H1 (cell line): ENCODE data around the gene INPP5J. TPM values are rescaled to one million over a fixed set of nuclear protein-coding genes. Genes with fewer than 3 reads are reported as not detected.

Source experiments
- CTCF ChIA-PET: fragments of 300-600 bp; sonication (Branson Sonifier 250); formaldehyde crosslinking; loops from one replicate; lab custom pipeline; 2021; ENCODE audit not compliant: partially characterized antibody; lab: Charles Lee
- POLR2A ChIA-PET: fragments of 300-600 bp; sonication (Branson Sonifier 250); formaldehyde crosslinking; loops from one replicate; lab custom pipeline; 2021; ENCODE audit warnings: inconsistent platforms; ENCODE audit not compliant: partially characterized antibody; lab: Charles Lee
- DNase-seq, 2 experiments: peaks; one replicate each; pipeline versions ENCODE4 v3.0.0 to v3.0.0-alpha.2; 2010 to 2022; ENCODE audit warnings: low spot score in 2 of 2, low read depth in 1 of 2, mixed read lengths in 1 of 2
- FAIRE-seq: peaks from 2 replicates; lab custom pipeline; 2011; peaks lifted over from hg19 to GRCh38; lab: Jason Lieb, UNC
- H2AFZ ChIP-seq: 2 replicates; pipeline ENCODE4 v1.8.1; 2012; ENCODE audit warnings: low read length, inconsistent platforms
- H2AK5ac ChIP-seq: 2 replicates; pipeline ENCODE4 v1.6.1; 2013; ENCODE audit warnings: low read depth, low read length
- H2BK120ac ChIP-seq: replicated peaks from 2 replicates; pipeline ENCODE3; 2013; ENCODE audit warnings: low read depth, low read length, inconsistent platforms
- H2BK12ac ChIP-seq: 2 replicates; pipeline ENCODE4 v1.6.1; 2013; ENCODE audit warnings: low read depth, low read length
- H2BK15ac ChIP-seq: 2 replicates; pipeline ENCODE4 v1.6.1; 2013; ENCODE audit warnings: low read length
- H2BK20ac ChIP-seq: 2 replicates; pipeline ENCODE4 v1.6.1; 2013; ENCODE audit warnings: low read length
- H2BK5ac ChIP-seq: 2 replicates; pipeline ENCODE4 v1.6.1; 2013; ENCODE audit warnings: low read depth, low read length
- H3K14ac ChIP-seq: 2 replicates; pipeline ENCODE4 v1.6.1; 2013; ENCODE audit warnings: inconsistent platforms; ENCODE audit not compliant: insufficient read length
- H3K18ac ChIP-seq: 2 replicates; pipeline ENCODE4 v1.6.1; 2013; ENCODE audit warnings: low read length; ENCODE audit errors: extremely low read depth
- H3K23ac ChIP-seq: 2 replicates; pipeline ENCODE4 v1.6.1; 2013; ENCODE audit warnings: inconsistent platforms; ENCODE audit not compliant: insufficient read length
- H3K23me2 ChIP-seq: 2 replicates; pipeline ENCODE4 v1.6.1; 2013; ENCODE audit warnings: low read depth, low read length
- H3K27ac ChIP-seq: 2 replicates; pipeline ENCODE4 v1.6.1; 2011; ENCODE audit warnings: low read depth, low read length, inconsistent platforms
- H3K27me3 ChIP-seq, 4 experiments: replicated peaks in 1 of 4; 1 replicate in 1 of 4; 2 replicates in 3 of 4; pipeline versions ENCODE4 v1.6.1 to v1.8.1; 2011 to 2013; ENCODE audit warnings: low read length in 3 of 4, mild to moderate bottlenecking in 3 of 4, inconsistent platforms in 2 of 4, mixed read lengths in 2 of 4, moderate library complexity in 1 of 4; ENCODE audit not compliant: control insufficient read depth in 3 of 4, insufficient read depth in 3 of 4; ENCODE audit errors: extremely low read depth in 1 of 4
- H3K36me3 ChIP-seq, 4 experiments: 2 replicates each; pipeline versions ENCODE4 v1.6.1 to v1.8.1; 2011 to 2013; ENCODE audit warnings: mild to moderate bottlenecking in 4 of 4, low read length in 3 of 4, moderate library complexity in 2 of 4, control low read depth in 1 of 4, inconsistent platforms in 1 of 4; ENCODE audit not compliant: insufficient read depth in 4 of 4, control insufficient read depth in 2 of 4
- H3K4ac ChIP-seq: replicated peaks from 2 replicates; pipeline ENCODE3; 2013; ENCODE audit warnings: low read length, low read depth, mixed read lengths, inconsistent platforms; ENCODE audit not compliant: insufficient read length
- H3K4me1 ChIP-seq, 4 experiments: replicated peaks in 1 of 4; 1 replicate in 1 of 4; 2 replicates in 3 of 4; pipeline versions ENCODE4 v1.6.1 to v1.8.1; 2011 to 2013; ENCODE audit warnings: low read length in 3 of 4, inconsistent platforms in 2 of 4, mixed read lengths in 1 of 4; ENCODE audit not compliant: insufficient read depth in 4 of 4, control insufficient read depth in 3 of 4
- H3K4me2 ChIP-seq, 2 experiments: 2 replicates each; pipeline versions ENCODE4 v1.6.1 to v1.8.1; 2011 to 2013; ENCODE audit warnings: low read depth in 2 of 2, low read length in 2 of 2, control low read depth in 1 of 2, inconsistent platforms in 1 of 2, mild to moderate bottlenecking in 1 of 2; ENCODE audit not compliant: insufficient read depth in 1 of 2
- H3K4me3 ChIP-seq, 4 experiments: fragments of 200-600, 300-600 bp in 1 of 4; sonication (generic), shearing (Covaris generic), sonication (Bioruptor Twin) in 1 of 4; 2 replicates each; pipeline versions ENCODE4 v1.5.1 to v1.8.1; 2011 to 2016; ENCODE audit warnings: low read length in 4 of 4, low read depth in 3 of 4, control low read depth in 2 of 4, inconsistent platforms in 2 of 4, mild to moderate bottlenecking in 2 of 4, mixed read lengths in 1 of 4, moderate library complexity in 1 of 4; ENCODE audit not compliant: insufficient read depth in 2 of 4; ENCODE audit errors: extremely low read depth in 1 of 4
- H3K56ac ChIP-seq: replicated peaks from 2 replicates; pipeline ENCODE3; 2013; ENCODE audit warnings: low read depth, mild to moderate bottlenecking, mixed read lengths, low read length, inconsistent platforms; ENCODE audit not compliant: insufficient read length
- H3K79me1 ChIP-seq: 2 replicates; pipeline ENCODE4 v1.6.1; 2013; ENCODE audit warnings: low read depth, low read length, control low read depth
- H3K79me2 ChIP-seq, 2 experiments: 2 replicates each; pipeline versions ENCODE4 v1.6.1 to v1.8.1; 2012 to 2013; ENCODE audit warnings: low read length in 2 of 2, mild to moderate bottlenecking in 2 of 2, inconsistent platforms in 1 of 2; ENCODE audit not compliant: insufficient read depth in 2 of 2, control insufficient read depth in 1 of 2
- H3K9ac ChIP-seq, 4 experiments: replicated peaks in 1 of 4; 1 replicate in 1 of 4; 2 replicates in 3 of 4; pipeline versions ENCODE4 v1.6.1 to v1.8.1; 2011 to 2013; ENCODE audit warnings: low read depth in 3 of 4, low read length in 3 of 4, control low read depth in 2 of 4, mild to moderate bottlenecking in 2 of 4, moderate library complexity in 2 of 4, inconsistent platforms in 1 of 4; ENCODE audit errors: extremely low read depth in 1 of 4
- H3K9me3 ChIP-seq, 2 experiments: 2 replicates each; pipeline versions ENCODE4 v1.6.1 to v1.8.1; 2012 to 2013; ENCODE audit warnings: mild to moderate bottlenecking in 2 of 2, moderate library complexity in 2 of 2, control low read depth in 1 of 2, inconsistent platforms in 1 of 2, low read depth in 1 of 2, low read length in 1 of 2, mixed read lengths in 1 of 2; ENCODE audit not compliant: insufficient read depth in 2 of 2
- H4K20me1 ChIP-seq, 2 experiments: replicated peaks in 1 of 2; 2 replicates each; pipeline versions ENCODE3 to v1.8.1; 2011 to 2013; ENCODE audit warnings: inconsistent platforms in 2 of 2, low read length in 2 of 2, mild to moderate bottlenecking in 1 of 2; ENCODE audit not compliant: insufficient read depth in 2 of 2, control insufficient read depth in 1 of 2
- H4K5ac ChIP-seq: 2 replicates; pipeline ENCODE4 v1.6.1; 2013; ENCODE audit warnings: low read length, low read depth, mixed read lengths, inconsistent platforms; ENCODE audit not compliant: insufficient read length
- H4K8ac ChIP-seq: 2 replicates; pipeline ENCODE4 v1.8.0; 2013; ENCODE audit warnings: mild to moderate bottlenecking, moderate library complexity, low read length, inconsistent platforms; ENCODE audit not compliant: insufficient read depth; ENCODE audit errors: extremely low read depth
- H4K91ac ChIP-seq: replicated peaks from 2 replicates; pipeline ENCODE3; 2013; ENCODE audit warnings: low read length, mixed read lengths, inconsistent platforms; ENCODE audit not compliant: insufficient read length
- CTBP2 ChIP-seq: IDR thresholded peaks from 2 replicates; pipeline ENCODE4 v1.7.0; 2011; ENCODE audit warnings: borderline replicate concordance, mild to moderate bottlenecking, moderate library complexity, mixed read lengths, low read length; ENCODE audit not compliant: insufficient read depth, insufficient read length
- WGBS, 2 experiments: shearing (Covaris generic) in 1 of 2; methylation state at CpG; one replicate each; pipeline versions ENCODE4 v1.1.6 to v1.1.7; 2013 to 2015; ENCODE audit warnings: low lambda C conversion rate in 2 of 2, mixed read lengths in 2 of 2, inconsistent platforms in 1 of 2, low coverage in 1 of 2, missing lambda C conversion rate in 1 of 2; ENCODE audit not compliant: insufficient replicate concordance in 2 of 2, insufficient coverage in 1 of 2, insufficient read length in 1 of 2; ENCODE audit errors: extremely low coverage in 1 of 2, missing lambda C conversion rate in 1 of 2; 5-methylcytosine and 5-hydroxymethylcytosine counted together
- polyA plus RNA-seq, 7 experiments: library from polyadenylated mRNA; depleted of rRNA in 3 of 7; stranded (reverse) in 5 of 7; unstranded in 2 of 7; fragments of >200 nt in 5 of 7; fragments of 200-250 nt in 2 of 7; gene quantifications; 1 replicate in 5 of 7; 2 replicates in 1 of 7; 4 replicates in 1 of 7; pipeline versions ENCODE4 v1.2.1 to v1.2.3, GENCODE V29; 2011 to 2013; ENCODE audit warnings: missing spikeins in 2 of 7, mixed read lengths in 2 of 7
- total RNA-seq: library from RNA; stranded (reverse); fragmentation: NEBNext Ultra II Directional; extraction: Animal tissue kit (Norgen Biotek cat#: 25700); gene quantifications from 2 replicates; pipeline ENCODE4 v1.2.1, GENCODE V29; 2021

The INPP5J gene
- total and polyA plus RNA-seq, 2 of the 8 experiments (the other 6 are each of a cell fraction or from before 2014, with no cell fraction given): 5.4 to 6.0 TPM

DNA sequence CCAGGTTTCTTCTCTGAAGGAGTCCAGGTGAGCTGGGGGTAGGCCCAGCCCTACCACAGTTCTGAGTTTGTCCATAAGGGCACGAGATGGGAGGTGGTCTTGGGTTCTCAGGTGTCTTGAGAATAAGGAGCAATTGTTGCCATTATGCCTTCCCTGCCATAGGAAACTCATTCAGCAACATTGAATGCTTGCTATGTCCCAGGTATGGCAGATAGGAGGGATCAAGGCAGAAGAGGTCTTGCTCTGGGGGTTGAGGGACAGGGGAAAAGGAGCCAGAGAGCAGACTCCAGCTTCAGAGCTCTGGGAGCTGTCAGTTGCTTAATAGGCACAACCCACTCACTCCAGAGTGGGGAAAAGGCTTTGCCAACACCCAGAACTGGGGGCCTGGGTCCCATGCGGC, 19.7 kb upstream of the INPP5J start:
- no peak for TF ChIP-seq CTBP2
- H3K14ac ChIP-seq: no peak overlapping the region
- H2BK120ac ChIP-seq: no peak overlapping the region
- H2BK5ac ChIP-seq: no peak overlapping the region
- DNase-seq: no peak
- no peak for FAIRE-seq
- no peak overlapping the region for H3K23ac ChIP-seq
- peaks cover under 1 to 25% (median 18%) of the 10 kb centered on the region in 4 experiments for H3K4me1 ChIP-seq
- no peaks in the 10 kb centered on the region for H3K9me3 ChIP-seq
- H2BK15ac ChIP-seq: no peak overlapping the region
- ChIA-PET CTCF (interaction anchor here (0.7 to 16.8 kb wide), 7 partner anchors 10 to 360 kb away, joined by 3 to 207 read pairs (median 5); partner anchors contain the start of gene SMTN), POLR2A (interaction anchor here (1.0 to 2.3 kb wide), 4 partner anchors 18 to 39 kb away, joined by 4 to 25 read pairs (median 4); partner anchors contain the start of gene PLA2G3)
- H4K8ac ChIP-seq: no peak overlapping the region
- peaks cover 0 to 8% of the 10 kb centered on the region in 2 experiments for H4K20me1 ChIP-seq
- no peak overlapping the region for H3K4me2 ChIP-seq
- H2BK12ac ChIP-seq: no peak overlapping the region
- no peaks in the 10 kb centered on the region for H3K36me3 ChIP-seq
- H3K56ac ChIP-seq: no peak overlapping the region
- no peak overlapping the region for H3K4me3 ChIP-seq
- no peaks in the 10 kb centered on the region for H3K79me2 ChIP-seq
- H3K23me2 ChIP-seq: peaks cover 12% of the 10 kb centered on the region; the same call in 1 of the 2 replicates
- no peaks in the 10 kb centered on the region; the same call in 1 of the 2 replicates for H3K79me1 ChIP-seq
- H3K18ac ChIP-seq: no peak overlapping the region
- H2AK5ac ChIP-seq: no peak overlapping the region
- no peak overlapping the region for H3K9ac ChIP-seq
- no peak overlapping the region for H4K5ac ChIP-seq
- H3K27ac ChIP-seq: no peak overlapping the region
- peaks cover 10 to 23% (median 22%) of the 10 kb centered on the region in 4 experiments for H3K27me3 ChIP-seq
- WGBS, 2 experiments: 89% methylated on average over 2 of the region's 2 CpGs; no CpG with 5 or more reads in 1 of the 2 experiments
- no peak overlapping the region for H4K91ac ChIP-seq
- H2BK20ac ChIP-seq: no peak overlapping the region
- no peak overlapping the region for H2AFZ ChIP-seq
- H3K4ac ChIP-seq: no peak overlapping the region
